T-helper 2 cell treated with Interferon-gamma antibody and Interleukin-4, amounts not matched to agents 5 μg/mL and 100 μg/mL, for 36 hours (primary cell): ENCODE measurements around the gene GPSM1.

Experiments
- DNase-seq: peaks from one replicate; pipeline ENCODE4 v3.0.0; 2021; ENCODE audit warnings: low spot score
- H3K27ac Mint-ChIP-seq: one replicate; pipeline ENCODE4 v1.8.0; 2021; ENCODE audit warnings: mild to moderate bottlenecking, mixed read lengths
- H3K27me3 Mint-ChIP-seq: one replicate; pipeline ENCODE4 v1.8.0; 2021; ENCODE audit warnings: low read depth, mixed read lengths
- H3K36me3 Mint-ChIP-seq: one replicate; pipeline ENCODE4 v1.8.0; 2021; ENCODE audit warnings: low read depth, mixed read lengths
- H3K4me1 Mint-ChIP-seq: one replicate; pipeline ENCODE4 v1.8.0; 2021; ENCODE audit warnings: low read depth, mixed read lengths
- H3K4me3 Mint-ChIP-seq: one replicate; pipeline ENCODE4 v1.8.0; 2022; ENCODE audit warnings: mild to moderate bottlenecking, moderate library complexity, mixed read lengths
- H3K9me3 Mint-ChIP-seq: one replicate; pipeline ENCODE4 v1.8.0; 2021; ENCODE audit warnings: mixed read lengths

Gene GPSM1

GRCh38 chr9:136285501-136286358 is 41.6 kb upstream of the GPSM1 start:
- DNase-seq, result no peak
- Mint-ChIP-seq H3K27me3 (no peaks in the 10 kb centered on the region), H3K27ac (no peak overlapping the region), H3K4me3 (no peak overlapping the region), H3K9me3 (no peaks in the 10 kb centered on the region), H3K36me3 (no peaks in the 10 kb centered on the region), H3K4me1 (peaks cover 2% of the 10 kb centered on the region)

- Mint-ChIP-seq H3K36me3 (no peaks in the 10 kb centered on the region), H3K4me1 (peaks cover 2% of the 10 kb centered on the region), H3K27ac (no peak overlapping the region), H3K27me3 (no peaks in the 10 kb centered on the region), H3K4me3 (no peak overlapping the region), H3K9me3 (no peaks in the 10 kb centered on the region)
- DNase-seq, result no peak
Observed at GRCh38 chr9:136286359-136286986, 40.9 kb upstream of the GPSM1 start.

GRCh38 chr9:136286987-136287379 is 40.4 kb upstream of the GPSM1 start:
- H3K9me3 Mint-ChIP-seq, result no peaks in the 10 kb centered on the region
- no peaks in the 10 kb centered on the region for H3K27me3 Mint-ChIP-seq
- no peaks in the 10 kb centered on the region for H3K36me3 Mint-ChIP-seq
- H3K4me1 Mint-ChIP-seq, result peaks cover 2% of the 10 kb centered on the region
- H3K27ac Mint-ChIP-seq, result no peak overlapping the region
- no peak for DNase-seq
- H3K4me3 Mint-ChIP-seq, result no peak overlapping the region

GRCh38 chr9:136287960-136288753 is 39.2 kb upstream of the GPSM1 start:
- Mint-ChIP-seq H3K36me3 (no peaks in the 10 kb centered on the region), H3K4me1 (peaks cover 2% of the 10 kb centered on the region), H3K9me3 (no peaks in the 10 kb centered on the region), H3K27me3 (no peaks in the 10 kb centered on the region), H3K27ac (no peak overlapping the region), H3K4me3 (no peak overlapping the region)
- no peak for DNase-seq

GRCh38 chr9:136289651-136290507 is 37.5 kb upstream of the GPSM1 start:
- H3K9me3 Mint-ChIP-seq, result no peaks in the 10 kb centered on the region
- DNase-seq, result no peak
- no peaks in the 10 kb centered on the region for H3K27me3 Mint-ChIP-seq
- H3K4me3 Mint-ChIP-seq, result no peak overlapping the region
- no peak overlapping the region for H3K27ac Mint-ChIP-seq
- no peaks in the 10 kb centered on the region for H3K4me1 Mint-ChIP-seq
- H3K36me3 Mint-ChIP-seq, result no peaks in the 10 kb centered on the region

GRCh38 chr9:136290508-136291000 is 36.8 kb upstream of the GPSM1 start:
- no peaks in the 10 kb centered on the region for H3K36me3 Mint-ChIP-seq
- no peaks in the 10 kb centered on the region for H3K4me1 Mint-ChIP-seq
- no peak for DNase-seq
- no peak overlapping the region for H3K4me3 Mint-ChIP-seq
- no peaks in the 10 kb centered on the region for H3K9me3 Mint-ChIP-seq
- H3K27ac Mint-ChIP-seq, result no peak overlapping the region
- H3K27me3 Mint-ChIP-seq, result no peaks in the 10 kb centered on the region

GRCh38 chr9:136291306-136292025 is 35.9 kb upstream of the GPSM1 start:
- Mint-ChIP-seq H3K4me1 (no peaks in the 10 kb centered on the region), H3K27ac (no peak overlapping the region)

GRCh38 chr9:136292026-136292538 is 35.3 kb upstream of the GPSM1 start:
- Mint-ChIP-seq H3K4me1 (no peaks in the 10 kb centered on the region), H3K9me3 (no peaks in the 10 kb centered on the region), H3K4me3 (no peak overlapping the region), H3K36me3 (no peaks in the 10 kb centered on the region), H3K27ac (no peak overlapping the region), H3K27me3 (no peaks in the 10 kb centered on the region)
- no peak for DNase-seq

More at GRCh38 chr9:136291306-136292025, 35.9 kb upstream of the GPSM1 start:
- H3K4me3 Mint-ChIP-seq, result no peak overlapping the region
- no peaks in the 10 kb centered on the region for H3K27me3 Mint-ChIP-seq
- DNase-seq, result no peak
- H3K9me3 Mint-ChIP-seq, result no peaks in the 10 kb centered on the region
- no peaks in the 10 kb centered on the region for H3K36me3 Mint-ChIP-seq

- Mint-ChIP-seq H3K4me1 (no peaks in the 10 kb centered on the region), H3K36me3 (no peaks in the 10 kb centered on the region), H3K27ac (no peak overlapping the region), H3K9me3 (no peaks in the 10 kb centered on the region), H3K4me3 (no peak overlapping the region), H3K27me3 (no peaks in the 10 kb centered on the region)
- DNase-seq, result no peak
Observed at GRCh38 chr9:136292591-136293448, 34.5 kb upstream of the GPSM1 start.

- no peak for DNase-seq
- no peaks in the 10 kb centered on the region for H3K27me3 Mint-ChIP-seq
- H3K4me1 Mint-ChIP-seq, result no peaks in the 10 kb centered on the region
- H3K27ac Mint-ChIP-seq, result no peak overlapping the region
- H3K9me3 Mint-ChIP-seq, result no peaks in the 10 kb centered on the region
- H3K4me3 Mint-ChIP-seq, result no peak overlapping the region
- no peaks in the 10 kb centered on the region for H3K36me3 Mint-ChIP-seq
Observed at GRCh38 chr9:136293476-136294077, 33.8 kb upstream of the GPSM1 start.

- H3K4me3 Mint-ChIP-seq, result no peak overlapping the region
- no peak overlapping the region for H3K27ac Mint-ChIP-seq
- DNase-seq, result no peak
- no peaks in the 10 kb centered on the region for H3K36me3 Mint-ChIP-seq
- no peaks in the 10 kb centered on the region for H3K4me1 Mint-ChIP-seq
- H3K9me3 Mint-ChIP-seq, result no peaks in the 10 kb centered on the region
- H3K27me3 Mint-ChIP-seq, result no peaks in the 10 kb centered on the region
Observed at GRCh38 chr9:136294437-136294836, 32.9 kb upstream of the GPSM1 start.

- no peaks in the 10 kb centered on the region for H3K4me1 Mint-ChIP-seq
- no peak for DNase-seq
- H3K36me3 Mint-ChIP-seq, result no peaks in the 10 kb centered on the region
- no peaks in the 10 kb centered on the region for H3K9me3 Mint-ChIP-seq
- H3K4me3 Mint-ChIP-seq, result no peak overlapping the region
- H3K27ac Mint-ChIP-seq, result no peak overlapping the region
- H3K27me3 Mint-ChIP-seq, result no peaks in the 10 kb centered on the region
Observed at GRCh38 chr9:136295055-136295454, 32.3 kb upstream of the GPSM1 start.
